Measurements from ENCODE around the gene PIGM. TPM values are rescaled to one million over a fixed set of nuclear protein-coding genes. Genes with fewer than 3 reads are reported as not detected.

Gene PIGM
- total RNA-seq, 6 experiments from 2014 or later, result 3.3 to 4.7 (median 3.9) TPM

DNA sequence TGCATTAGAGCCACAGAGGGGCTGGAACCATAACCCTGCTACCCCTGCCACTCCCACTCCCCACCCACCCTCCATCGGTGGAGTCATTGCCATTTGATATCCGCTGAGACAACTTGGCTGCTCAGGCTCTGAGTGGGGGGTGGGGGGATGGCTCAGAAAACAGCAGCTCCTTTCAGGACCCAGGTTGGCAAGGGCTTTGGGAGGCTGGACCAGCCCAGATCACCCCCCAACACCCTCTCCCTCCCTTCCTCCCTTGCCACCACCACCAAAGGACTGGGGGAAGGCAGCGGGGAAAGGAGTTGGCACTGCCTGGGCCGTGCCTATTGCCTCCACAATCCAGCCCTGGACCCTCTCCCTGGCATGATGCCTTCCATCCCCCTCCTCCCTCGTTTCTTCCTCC, 36.4 kb upstream of the PIGM start:
- no peak for DNase-seq
- H3K4me3 ChIP-seq, result no peak overlapping the region
- H3K9me3 ChIP-seq, result no peaks in the 10 kb centered on the region
- peaks cover 0 to 10% (median 0%) of the 10 kb centered on the region in 4 donors for H3K4me1 ChIP-seq
- no peak for ATAC-seq
- TF ChIP-seq, protein P1, sequence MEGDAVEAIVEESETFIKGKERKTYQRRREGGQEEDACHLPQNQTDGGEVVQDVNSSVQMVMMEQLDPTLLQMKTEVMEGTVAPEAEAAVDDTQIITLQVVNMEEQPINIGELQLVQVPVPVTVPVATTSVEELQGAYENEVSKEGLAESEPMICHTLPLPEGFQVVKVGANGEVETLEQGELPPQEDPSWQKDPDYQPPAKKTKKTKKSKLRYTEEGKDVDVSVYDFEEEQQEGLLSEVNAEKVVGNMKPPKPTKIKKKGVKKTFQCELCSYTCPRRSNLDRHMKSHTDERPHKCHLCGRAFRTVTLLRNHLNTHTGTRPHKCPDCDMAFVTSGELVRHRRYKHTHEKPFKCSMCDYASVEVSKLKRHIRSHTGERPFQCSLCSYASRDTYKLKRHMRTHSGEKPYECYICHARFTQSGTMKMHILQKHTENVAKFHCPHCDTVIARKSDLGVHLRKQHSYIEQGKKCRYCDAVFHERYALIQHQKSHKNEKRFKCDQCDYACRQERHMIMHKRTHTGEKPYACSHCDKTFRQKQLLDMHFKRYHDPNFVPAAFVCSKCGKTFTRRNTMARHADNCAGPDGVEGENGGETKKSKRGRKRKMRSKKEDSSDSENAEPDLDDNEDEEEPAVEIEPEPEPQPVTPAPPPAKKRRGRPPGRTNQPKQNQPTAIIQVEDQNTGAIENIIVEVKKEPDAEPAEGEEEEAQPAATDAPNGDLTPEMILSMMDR (IDR thresholded peaks at IDR 0.05), result no peak
- TF ChIP-seq POLR2A (IDR thresholded peaks at IDR 0.05), result no peak
- no peak overlapping the region for H3K27ac ChIP-seq
- WGBS (ENCODE audit: insufficient coverage, low coverage, low lambda C conversion rate, missing lambda C conversion rate), result 59% methylated on average over 3 of the region's 5 CpGs
- no peaks in the 10 kb centered on the region for H3K36me3 ChIP-seq
- no peaks in the 10 kb centered on the region for H3K27me3 ChIP-seq
- intact Hi-C loops (cut with DNase I), result no loop called here

DNA sequence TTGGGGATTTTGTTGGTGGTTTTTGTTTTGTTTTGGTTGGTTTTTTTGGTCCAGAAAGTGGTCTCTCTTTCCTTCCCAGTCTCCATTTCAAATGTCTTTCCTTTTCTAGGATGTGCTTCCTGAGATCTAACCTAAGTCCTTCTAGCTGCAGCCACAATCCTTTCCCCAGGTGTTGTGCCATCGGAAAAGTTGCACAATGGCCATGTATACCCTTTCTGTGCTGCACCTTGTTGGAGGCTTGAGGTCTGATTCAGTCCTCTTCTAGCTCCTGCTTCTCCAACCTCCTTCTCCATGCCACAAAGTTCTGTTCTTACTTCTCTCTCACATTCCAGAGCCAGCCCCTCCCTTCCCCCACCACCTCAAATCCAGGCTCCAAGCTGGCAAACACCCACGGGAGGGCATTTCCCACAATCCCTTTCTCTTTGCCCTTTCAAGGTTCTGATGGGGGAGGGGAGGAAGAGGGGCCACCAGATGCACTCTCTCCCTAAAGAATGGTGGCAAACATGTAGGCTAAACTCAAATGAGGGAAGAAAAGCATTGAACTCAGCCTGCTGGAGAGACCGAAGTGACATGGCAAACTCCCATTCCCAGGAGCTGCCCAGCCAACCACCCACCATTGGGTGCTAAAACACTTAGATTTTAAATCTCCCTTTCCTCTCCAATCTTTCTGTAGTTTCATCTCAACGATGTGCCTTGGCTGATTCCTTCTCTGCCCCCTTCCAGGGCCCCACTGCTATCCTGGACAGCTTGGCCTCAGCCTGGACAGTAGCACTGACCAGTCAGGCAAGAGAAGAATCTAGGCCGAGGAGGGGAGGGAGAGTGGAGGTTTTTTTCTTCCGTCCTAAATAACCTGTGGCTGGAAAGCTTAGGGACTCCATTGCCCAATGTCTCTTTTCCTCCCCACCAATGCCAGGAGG, 35.3 kb upstream of the PIGM start:
- intact Hi-C loops (cut with DNase I), result no loop called here
- WGBS (ENCODE audit: insufficient coverage, low coverage, low lambda C conversion rate, missing lambda C conversion rate), result 58% methylated on average over 5 of the region's 6 CpGs
- TF ChIP-seq, protein P1 (IDR thresholded peaks at IDR 0.05), result no peak
- TF ChIP-seq POLR2A (IDR thresholded peaks at IDR 0.05), result no peak
- Histone ChIP-seq H3K9me3 (no peaks in the 10 kb centered on the region), H3K27me3 (no peaks in the 10 kb centered on the region), H3K4me1 (peaks cover 0 to 10% (median 0%) of the 10 kb centered on the region in 4 donors), H3K4me3 (no peak overlapping the region), H3K27ac (no peak overlapping the region), H3K36me3 (no peaks in the 10 kb centered on the region)
- no peak for DNase-seq
- ATAC-seq, result no peak

DNA sequence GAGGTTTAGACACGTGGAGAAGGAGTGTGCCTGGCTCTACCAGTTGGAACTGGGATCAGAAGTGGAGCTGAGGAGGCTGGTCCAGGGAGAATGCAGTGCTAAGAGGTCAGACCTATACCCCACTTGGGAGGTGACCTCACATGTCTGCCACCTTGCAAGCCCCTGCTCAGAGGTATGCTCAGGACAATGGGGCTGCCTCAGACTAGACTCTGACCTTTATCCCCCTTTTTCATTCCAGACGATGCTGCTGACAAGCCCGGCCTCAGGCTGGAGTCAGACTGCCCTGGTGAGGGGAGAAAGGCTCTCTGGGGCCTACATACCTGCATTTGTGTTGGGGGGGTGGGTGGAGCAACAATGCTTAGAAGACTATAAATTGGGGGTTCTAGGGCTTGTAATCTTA, 33.0 kb upstream of the PIGM start:
- DNase-seq (no peak), ATAC-seq (no peak)
- intact Hi-C loops (cut with DNase I), result no loop called here
- no peak overlapping the region for H3K27ac ChIP-seq
- no peaks in the 10 kb centered on the region for H3K27me3 ChIP-seq
- WGBS (ENCODE audit: insufficient coverage, low coverage, low lambda C conversion rate, missing lambda C conversion rate), result 80% methylated on average over 3 of the region's 3 CpGs
- TF ChIP-seq POLR2A (IDR thresholded peaks at IDR 0.05), result no peak
- TF ChIP-seq, protein P1 (IDR thresholded peaks at IDR 0.05), result no peak
- H3K9me3 ChIP-seq, result no peaks in the 10 kb centered on the region
- no peaks in the 10 kb centered on the region for H3K4me1 ChIP-seq
- no peak overlapping the region for H3K4me3 ChIP-seq
- no peaks in the 10 kb centered on the region for H3K36me3 ChIP-seq

DNA sequence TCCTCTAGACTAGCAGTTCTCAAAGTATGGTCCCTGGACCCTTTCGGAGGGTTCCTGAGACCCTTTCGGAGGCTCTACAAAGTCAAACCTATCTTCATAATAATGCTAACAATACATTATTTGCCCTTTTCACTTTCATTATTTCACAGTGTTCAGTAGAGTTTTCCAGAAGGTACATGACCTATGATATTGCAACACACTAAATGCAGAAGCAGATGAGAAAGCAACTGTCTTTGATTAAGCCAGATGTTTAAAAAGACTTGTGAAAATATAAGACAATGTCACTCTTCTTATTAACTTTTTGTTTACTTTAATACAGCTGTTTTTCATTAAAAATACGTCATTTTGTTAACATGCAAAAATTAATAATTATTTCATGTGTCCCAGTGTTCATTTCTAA, 32.4 kb upstream of the PIGM start:
- no peak for TF ChIP-seq POLR2A (IDR thresholded peaks at IDR 0.05)
- TF ChIP-seq, protein P1 (IDR thresholded peaks at IDR 0.05), result no peak
- no peaks in the 10 kb centered on the region for H3K9me3 ChIP-seq
- WGBS (ENCODE audit: insufficient coverage, low coverage, low lambda C conversion rate, missing lambda C conversion rate), result 69% methylated on average over 3 of the region's 3 CpGs
- H3K27ac ChIP-seq, result no peak overlapping the region
- ATAC-seq, result peak in 2 of 4 donors; percentile 45 to 74
- intact Hi-C loops (cut with DNase I), result no loop called here
- H3K4me3 ChIP-seq, result no peak overlapping the region
- no peak for DNase-seq
- H3K4me1 ChIP-seq, result no peaks in the 10 kb centered on the region
- no peaks in the 10 kb centered on the region for H3K36me3 ChIP-seq
- no peaks in the 10 kb centered on the region for H3K27me3 ChIP-seq

All from right lobe of liver (tissue), 6 donors.